LoVo (cell line): Measurements from ENCODE around the gene LRBA.
"Not testable (repeated sequence)": the region's sequence is repeated elsewhere in the genome, so short reads cannot be mapped to it uniquely, and the experiment has no call there.

Experiments used
- DNase-seq: peaks from one replicate; pipeline ENCODE4 v3.0.0-alpha.2; 2016; ENCODE audit warnings: low spot score

The LRBA gene

DNA sequence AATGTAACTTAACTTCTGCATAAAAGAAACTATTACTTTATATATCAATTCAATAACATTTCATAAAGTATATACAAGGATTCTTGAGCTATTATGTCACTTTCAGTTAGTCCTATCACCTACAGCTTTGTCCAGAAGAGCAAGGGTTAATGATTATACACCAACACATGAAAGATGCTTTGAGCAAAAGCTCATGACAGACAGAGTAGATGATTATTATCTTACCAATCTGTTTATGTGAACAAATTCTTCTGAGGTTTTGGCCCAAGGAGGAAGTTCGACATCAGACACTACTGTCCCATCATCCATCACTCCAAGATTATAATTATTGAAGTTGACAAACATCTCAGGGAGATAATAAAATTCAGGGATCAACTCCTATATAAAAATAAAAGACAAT, 599.9 kb downstream of the LRBA start:
- DNase-seq = no peak

DNA sequence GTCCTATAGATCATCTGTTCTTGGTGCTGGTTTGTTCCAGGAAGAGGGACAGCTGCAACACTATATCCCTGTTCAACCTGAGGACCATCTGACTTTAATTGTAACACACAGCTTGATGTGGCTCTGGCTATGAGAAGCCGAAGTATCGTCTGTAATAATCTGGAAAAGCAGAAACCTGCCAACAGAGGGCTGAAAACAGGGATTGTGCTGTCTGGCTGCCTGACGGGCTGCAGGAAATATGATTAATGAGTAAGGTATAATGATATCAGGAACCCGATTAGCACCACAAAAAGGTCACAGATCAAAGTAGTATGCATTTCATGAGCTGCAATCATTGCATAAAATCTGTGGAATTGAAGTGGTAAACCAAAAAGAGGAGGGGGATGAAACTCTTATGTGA, 603.6 kb downstream of the LRBA start:
- DNase-seq = no peak

DNA sequence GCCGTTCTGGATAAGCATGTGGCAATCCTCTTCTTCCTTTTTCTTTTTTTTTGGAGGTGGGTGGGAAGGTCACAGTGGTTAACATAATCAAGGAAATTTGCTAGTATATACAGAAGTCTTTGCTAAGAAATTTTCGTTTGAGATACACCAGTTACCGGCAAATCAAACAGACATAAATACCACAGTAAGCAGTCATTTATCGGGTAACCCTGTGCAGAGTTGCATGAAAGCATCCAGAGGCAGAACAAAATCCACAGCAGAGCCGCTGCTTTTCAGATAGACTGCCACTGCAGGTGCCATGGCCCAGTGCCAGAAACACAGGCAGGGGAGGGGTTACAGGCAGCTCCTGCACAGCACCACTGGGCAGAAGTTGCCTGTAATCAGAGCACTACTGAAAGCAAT, 612.2 kb downstream of the LRBA start:
- DNase-seq = no peak

DNA sequence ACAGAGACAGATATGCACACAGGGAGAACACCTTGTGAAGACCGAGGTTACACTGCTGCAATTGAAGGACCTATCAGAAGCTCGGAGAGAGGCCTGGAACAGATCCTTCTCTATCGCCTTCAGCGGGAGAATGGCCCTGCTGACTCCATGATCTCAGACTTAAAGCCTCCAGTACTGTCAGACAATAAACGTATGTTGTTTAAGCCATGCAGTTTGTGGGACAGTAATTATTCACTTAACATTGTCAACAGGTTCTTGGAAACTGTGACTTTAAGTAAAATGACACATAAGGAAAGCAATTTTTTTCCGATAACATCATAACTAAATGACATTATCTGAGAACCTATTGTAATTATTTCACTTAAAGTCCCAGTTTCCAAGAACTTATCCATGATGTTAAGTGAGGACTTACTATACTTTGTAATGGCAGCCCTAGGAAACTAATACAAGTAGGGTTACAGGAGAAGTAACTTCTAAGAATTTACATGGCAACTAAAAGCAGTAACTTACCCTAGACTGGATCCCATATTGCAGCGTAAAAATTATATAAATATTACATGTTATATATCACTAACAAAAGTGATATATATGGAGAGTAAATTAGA, 613.9 kb downstream of the LRBA start:
- DNase-seq = no peak

DNA sequence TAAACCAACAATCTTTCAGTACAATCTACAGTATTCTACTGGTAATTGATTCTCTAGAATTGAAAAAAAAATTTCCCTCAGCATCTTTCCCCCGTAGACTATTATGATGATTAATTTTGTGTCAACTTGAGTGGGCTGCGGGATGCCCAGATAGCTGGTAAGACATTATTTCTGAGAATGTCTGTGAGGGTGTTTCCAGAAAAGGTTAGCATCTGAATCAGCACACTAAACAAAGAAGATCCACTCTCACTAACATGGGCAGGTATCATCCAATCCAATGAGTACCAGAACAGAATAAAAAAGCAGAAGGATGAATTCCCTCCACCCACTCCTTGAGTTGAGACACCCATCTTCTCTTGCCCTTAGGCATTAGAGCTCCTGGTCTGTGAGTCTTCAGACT, 619.2 kb downstream of the LRBA start:
- no peak for DNase-seq

DNA sequence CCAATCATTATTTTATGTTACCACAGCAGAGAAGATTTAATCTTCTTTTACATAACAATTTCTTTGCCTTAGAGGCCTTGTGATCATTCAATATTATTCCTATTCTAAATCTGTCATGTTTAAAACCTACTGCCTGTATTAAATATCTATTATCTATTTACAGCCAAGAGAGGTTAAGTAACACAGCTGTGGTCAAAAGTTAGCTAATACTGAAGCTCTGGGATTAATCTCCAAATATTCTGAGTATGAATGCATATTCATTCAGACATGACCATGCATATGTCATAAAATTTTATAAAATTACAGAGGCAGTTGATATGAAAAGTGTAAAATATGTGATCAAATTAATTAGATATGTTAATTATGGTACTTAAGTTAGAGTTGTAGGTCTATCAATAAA, 621.0 kb downstream of the LRBA start:
- DNase-seq = no peak

DNA sequence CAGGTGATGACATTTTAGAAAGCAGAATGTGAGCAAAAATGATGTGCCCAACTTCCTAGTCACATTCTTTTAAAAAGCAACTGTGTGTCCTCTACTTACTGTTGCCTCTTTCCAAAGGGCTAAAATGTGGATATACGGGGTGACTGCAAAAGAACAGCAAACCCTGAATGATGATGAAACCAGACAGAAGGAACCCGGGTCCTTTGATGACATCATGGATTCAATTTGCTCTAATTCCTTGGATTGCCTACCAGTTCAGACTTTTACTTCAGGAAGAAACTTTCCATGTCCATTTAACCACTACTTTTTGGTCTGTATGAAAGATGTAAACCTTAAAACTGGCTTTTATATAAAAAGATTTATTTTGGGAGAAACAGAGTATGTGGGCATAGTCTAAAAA, 624.0 kb downstream of the LRBA start:
- no peak for DNase-seq

DNA sequence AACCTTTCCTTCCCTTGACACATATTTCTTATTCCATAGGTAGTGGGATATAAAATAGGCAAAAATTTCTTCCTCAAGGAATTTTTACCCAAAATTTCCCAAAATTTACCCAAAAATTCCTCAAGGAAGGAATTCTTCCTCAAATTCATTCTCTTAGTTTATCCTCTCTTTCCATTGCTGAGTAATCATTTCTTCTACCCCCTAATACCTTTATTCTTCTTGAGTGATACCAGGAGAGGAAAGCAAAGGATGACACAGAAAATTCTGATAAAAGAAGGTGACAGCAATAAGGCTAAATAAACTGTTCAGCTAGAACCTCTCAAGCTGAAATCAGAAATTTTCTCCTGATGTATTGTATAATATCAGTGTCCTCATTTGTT, 624.6 kb downstream of the LRBA start:
- no peak for DNase-seq

DNA sequence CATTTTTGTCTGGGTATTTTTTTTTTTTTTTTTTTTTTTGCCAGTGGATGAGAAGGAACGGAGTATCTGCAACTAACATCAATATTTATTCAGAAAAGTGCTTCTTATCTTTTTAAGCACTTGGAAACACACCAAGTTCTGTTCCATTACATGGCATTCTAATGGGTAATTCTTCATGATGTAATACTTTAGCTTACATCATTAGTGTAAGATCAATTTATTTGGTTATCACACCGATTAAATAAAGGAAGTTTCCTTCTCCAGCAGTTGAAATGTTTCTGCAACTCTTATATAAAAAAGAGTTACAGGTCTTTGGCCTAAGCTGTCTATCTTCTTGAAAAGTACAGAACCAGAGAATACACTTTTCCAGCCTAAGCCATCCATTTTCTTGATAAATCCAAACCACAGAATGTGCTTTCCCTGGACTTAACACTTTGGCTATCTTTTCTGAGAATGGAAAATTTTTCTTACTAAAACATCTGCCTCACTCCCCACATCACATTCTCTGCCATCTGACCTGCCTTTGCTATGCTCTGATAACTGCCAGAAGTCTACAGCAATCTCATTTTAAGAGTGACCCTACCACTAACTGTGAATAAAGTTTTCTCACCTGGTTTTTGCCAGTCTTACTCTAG, 625.1 kb downstream of the LRBA start:
- DNase-seq = no peak

DNA sequence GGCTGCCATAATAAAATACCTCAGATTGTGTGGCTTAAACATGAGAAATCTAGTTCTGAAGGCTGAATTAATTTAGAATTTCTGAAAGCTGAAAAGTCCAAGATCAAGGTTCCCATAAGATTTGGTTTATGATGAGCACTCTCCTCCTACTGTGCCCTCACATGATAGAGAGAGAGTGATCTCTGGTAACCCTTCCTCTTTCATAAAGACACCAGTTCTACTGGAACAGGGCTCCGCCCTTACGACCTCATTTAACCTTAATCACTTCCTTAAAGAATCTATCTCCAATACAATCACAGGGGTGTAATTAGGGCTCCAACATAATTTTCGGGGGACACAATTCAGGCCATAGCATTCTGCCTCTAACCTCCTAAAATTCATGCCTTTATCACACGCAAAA, 627.1 kb downstream of the LRBA start:
- DNase-seq = no peak

DNA sequence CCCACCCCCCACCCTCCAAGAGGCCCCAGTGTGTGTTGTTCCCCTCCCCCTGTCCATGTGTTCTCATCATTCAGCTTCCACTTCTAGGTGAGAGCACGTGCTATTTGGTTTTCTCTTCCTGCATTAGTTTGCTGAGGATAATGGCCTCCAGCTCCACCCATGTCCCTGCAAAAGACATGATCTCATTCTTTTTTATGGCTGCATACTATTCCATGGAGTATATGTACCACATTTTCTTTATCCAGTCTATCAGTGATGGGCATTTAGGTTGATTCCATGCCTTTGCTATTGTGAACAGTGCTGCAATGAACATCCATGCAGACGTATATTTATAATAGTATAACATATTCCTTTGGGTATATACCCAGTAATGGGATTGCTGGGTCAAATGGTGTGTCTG, 628.7 kb downstream of the LRBA start:
- not testable (repeated sequence) for DNase-seq

DNA sequence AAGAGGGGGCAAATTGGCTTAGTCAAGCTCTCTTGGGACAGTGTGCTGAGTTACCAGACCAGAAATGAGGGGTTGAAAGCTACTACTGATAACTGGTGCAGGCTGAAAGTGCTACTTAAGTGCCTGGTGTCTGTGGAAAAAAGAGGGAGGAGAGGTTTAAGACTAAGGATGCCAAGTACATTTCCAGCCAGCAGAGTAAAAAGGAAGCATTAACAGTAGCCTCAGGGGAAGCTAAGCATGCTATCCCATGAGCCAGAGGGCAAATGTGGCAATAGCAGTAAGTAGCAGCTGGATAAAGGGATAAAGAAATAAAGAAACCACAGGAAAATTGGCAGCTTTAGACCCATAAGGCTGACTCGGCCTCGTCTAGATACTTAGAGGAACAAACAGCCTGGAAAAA, 629.5 kb downstream of the LRBA start:
- no peak for DNase-seq

DNA sequence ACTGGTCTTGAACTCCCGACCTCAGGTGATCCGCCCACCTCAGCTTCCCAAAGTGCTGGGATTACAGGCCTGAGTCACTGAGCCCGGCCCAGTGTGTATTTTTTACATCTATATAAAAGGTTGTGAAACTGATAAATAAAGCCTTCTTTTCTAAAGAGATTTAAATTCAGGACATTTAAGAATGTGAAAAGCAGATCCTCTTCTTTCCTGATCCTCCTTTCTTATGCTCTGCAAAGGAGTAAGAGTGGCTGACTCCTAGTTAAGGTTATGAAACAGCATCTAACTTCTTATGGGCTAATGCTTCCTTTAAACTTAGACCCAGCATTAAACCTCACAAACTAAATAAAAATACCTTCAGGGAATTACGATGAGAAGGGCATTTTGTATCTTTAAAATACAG, 630.8 kb downstream of the LRBA start:
- no peak for DNase-seq

DNA sequence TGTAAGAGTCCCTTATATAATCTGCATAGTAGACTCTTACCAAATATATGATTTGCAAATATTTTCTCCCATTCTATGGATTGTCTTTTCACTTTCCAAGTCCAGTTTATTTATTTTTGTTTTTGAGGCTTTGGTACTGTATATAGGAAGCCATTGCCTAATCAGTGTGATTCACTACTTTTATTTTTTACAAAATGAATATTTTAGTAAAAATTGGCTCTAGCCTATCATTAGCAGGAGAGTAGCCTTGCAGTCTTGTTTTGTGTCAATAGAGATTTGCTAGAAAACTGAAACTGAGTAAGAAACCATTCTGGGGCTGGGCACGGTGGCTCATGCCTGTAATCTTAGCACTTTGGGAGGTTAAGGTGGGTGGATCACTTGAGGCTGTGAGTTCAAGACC, 633.1 kb downstream of the LRBA start:
- no peak for DNase-seq

DNA sequence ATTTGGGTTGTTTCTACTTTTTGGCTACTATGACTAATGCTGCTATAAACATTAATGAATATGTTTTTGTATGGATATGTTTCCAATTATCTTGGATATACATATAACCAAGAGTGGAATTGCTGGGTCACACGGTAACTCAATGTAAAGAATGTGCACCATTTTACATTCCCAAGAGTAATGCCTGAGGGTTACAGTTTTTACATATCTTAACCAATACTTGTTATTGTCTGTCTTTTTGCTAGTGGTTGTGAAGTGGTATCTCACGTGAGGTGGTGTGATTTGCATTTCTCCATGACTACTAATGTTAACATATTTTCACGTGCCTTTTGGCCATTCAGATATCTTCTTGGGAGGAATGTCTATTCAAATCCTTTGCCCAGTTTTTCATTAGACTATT, 633.5 kb downstream of the LRBA start:
- no peak for DNase-seq

DNA sequence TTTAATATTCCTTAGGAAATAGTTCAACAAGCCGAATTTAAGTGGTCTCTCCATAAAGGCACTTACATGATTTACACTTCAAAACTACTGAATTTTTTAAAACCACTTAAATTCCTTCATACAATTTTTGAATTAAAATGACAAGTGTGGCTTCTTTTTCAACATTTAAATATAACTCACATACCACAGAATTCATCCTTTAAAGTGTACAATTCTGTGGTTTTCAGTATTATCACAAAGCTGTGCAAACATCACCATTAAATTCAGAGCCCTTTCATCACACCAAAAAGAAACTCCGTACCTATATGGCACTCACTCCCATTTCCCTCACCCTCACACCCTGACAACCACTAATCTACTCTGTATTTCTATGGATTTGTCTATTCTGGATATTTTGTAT, 634.0 kb downstream of the LRBA start:
- DNase-seq = no peak

DNA sequence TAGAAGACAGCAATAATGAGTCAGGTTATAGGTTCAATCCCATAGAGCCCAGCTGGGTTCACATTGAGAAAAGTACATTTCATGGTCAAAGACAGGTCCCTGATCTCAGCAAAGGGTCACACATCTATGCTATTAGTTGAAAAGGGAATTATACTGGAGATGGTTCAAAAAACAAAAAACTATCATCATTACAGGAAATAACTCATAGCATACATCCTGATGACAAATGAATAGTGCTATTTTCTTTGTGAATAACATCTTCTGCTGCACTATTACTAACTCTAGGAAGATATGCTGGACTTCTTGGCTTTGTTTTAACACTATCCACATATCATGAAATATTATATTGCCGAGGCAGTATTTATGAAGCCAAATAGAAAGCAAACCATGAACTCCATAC, 635.6 kb downstream of the LRBA start:
- DNase-seq = no peak

DNA sequence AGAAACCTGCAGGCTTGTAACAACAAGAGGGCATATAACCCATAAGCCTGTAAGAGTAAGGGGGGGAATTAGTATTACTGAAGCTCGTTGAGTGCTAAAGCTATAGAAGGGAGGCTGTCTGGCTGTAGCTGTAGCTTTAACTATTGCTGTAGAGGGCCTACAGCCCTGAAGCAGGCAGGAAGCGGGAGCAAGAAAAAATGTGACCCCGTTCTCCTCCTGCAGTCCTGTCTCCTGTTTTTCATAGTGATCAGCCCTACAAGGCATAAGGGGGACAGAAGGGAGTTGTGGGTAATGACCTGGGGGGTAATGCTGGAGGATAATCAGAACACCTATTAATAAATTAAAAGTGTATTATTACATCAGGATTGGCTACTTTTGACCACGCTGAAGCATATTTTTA, 640.1 kb downstream of the LRBA start:
- no peak for DNase-seq

DNA sequence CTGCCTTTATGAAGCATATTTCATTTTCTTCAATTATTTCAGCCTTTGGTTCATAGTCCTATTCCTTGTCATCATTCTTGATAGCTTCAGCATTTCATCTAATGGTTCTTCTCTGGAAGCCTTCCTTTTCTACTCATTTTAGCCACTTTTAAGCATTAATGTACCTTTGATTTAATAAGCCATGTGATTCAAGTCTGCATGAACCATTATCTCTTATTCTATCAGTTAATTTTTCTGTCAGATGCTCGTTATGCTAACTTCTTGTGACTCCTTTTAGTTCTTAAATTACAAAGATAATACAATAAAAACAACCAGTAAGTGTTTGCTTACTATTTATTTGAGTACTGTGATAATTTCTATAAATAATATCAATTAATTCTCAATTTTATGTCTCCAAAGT, 643.2 kb downstream of the LRBA start:
- no peak for DNase-seq

DNA sequence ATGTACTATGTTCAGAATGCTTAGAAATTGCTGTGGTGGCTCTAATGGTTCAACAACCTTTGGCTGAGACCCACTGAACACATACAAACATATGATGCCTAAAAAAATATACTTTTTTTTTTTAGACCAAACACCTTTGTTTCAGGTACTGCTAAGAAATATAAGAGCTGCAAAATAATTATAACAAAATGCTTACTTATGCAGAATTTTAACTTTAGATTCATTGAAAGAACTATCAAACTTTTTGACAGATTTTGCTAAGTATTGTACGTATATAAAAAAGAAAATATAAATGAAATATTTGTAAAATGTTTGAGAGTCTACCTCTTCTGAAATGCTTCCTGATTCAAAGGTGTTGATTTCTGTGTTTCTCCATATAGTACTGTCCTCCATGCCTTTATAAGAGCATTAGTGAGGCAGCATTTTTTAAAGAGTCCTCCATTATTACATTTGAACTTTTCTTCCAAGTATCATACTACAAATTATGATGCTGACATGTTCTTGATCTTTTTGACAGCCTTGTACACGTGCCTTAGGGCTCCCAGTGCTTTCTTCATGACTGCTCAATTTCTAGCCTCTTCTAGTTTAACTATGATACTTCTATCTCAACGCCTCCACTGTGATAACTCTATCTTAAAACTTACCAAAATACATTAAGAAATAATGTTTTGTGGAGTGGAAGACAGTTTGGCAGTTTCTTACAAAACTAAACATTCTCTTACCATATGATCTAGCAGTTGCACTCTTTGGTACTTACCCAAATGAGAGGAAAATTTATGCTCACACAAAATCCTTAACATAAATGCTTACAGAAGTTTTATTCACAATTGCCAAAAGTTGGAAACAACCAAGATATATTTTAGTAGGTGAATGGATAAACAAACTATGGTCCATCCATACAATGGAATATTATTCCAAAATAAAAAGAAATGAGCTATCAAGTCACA, 645.4 kb downstream of the LRBA start:
- no peak for DNase-seq

DNA sequence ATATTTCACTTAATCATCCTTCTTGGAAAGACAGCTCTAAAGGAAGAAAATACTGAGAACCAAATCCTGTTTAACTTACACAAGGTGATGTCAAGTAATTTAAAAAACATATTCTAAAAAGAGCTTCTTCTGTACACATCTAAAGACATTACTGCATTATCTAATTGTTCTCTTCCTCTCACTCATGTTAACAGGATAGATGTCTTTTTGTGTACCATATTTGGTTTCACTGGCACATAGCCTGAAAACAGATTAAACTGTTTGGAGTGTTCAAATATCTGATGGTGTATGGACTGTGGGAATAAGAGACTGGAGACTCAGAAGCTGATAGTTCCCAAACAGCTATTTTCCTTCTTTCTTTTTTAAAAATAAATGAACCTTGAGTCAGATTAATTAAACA, 646.4 kb downstream of the LRBA start:
- no peak for DNase-seq

DNA sequence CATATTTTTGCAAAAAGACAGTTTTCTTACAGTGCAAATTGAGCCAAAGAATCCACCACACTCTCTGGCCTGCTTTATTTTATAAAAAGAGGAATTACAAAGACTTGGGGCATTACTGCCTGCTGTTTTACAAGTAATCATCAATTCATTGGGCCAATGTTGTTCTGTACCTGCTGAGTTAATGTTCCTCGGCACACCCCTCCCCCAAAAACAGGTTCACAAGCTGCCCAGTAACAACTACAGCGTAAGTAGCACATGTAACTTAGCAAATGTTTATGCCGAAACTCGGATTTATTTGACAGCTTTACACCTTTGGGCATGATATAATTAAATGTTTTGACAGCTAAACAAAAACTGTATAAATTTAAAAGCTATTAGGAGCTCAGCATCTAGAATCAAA, 647.8 kb downstream of the LRBA start:
- no peak for DNase-seq

DNA sequence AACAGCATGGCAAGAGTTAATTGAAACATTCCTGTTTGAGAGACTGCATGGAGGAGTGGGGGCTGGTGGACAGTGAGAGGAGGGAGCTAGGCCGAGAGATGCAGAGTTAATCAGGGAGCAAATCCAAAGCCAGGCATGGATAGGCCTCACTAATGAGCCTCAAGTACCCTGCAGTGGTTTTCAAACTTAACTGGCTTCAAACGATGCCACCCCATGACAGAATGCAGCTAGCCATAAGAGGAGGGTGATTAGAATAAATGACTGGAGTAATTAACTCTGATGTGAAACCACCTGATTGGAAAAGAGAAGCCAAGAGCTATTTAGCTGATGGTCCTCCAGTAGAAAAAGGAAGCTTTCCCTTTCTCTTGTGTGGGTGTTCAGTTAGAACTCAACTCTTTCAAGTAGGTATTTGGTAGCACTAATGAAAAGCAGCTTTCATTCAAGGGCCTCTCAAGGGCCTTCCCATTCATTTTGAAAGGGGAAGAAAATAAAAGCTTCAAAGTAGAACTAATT, 648.5 kb downstream of the LRBA start:
- no peak for DNase-seq
